GM12801 (cell line): ENCODE data around the gene YPEL2.

ENCODE experiments used
- TF ChIP-seq, protein P1 (sequence below): IDR thresholded peaks from one replicate; pipeline ENCODE4 v1.5.1; 2011; ENCODE audit warnings: control low read depth; ENCODE audit not compliant: insufficient read length; ENCODE audit errors: extremely low read depth

Gene YPEL2

GRCh38 chr17:59346341-59346740, 14.9 kb downstream of the YPEL2 start:
- TF ChIP-seq, protein P1, sequence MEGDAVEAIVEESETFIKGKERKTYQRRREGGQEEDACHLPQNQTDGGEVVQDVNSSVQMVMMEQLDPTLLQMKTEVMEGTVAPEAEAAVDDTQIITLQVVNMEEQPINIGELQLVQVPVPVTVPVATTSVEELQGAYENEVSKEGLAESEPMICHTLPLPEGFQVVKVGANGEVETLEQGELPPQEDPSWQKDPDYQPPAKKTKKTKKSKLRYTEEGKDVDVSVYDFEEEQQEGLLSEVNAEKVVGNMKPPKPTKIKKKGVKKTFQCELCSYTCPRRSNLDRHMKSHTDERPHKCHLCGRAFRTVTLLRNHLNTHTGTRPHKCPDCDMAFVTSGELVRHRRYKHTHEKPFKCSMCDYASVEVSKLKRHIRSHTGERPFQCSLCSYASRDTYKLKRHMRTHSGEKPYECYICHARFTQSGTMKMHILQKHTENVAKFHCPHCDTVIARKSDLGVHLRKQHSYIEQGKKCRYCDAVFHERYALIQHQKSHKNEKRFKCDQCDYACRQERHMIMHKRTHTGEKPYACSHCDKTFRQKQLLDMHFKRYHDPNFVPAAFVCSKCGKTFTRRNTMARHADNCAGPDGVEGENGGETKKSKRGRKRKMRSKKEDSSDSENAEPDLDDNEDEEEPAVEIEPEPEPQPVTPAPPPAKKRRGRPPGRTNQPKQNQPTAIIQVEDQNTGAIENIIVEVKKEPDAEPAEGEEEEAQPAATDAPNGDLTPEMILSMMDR, result no peak

DNA sequence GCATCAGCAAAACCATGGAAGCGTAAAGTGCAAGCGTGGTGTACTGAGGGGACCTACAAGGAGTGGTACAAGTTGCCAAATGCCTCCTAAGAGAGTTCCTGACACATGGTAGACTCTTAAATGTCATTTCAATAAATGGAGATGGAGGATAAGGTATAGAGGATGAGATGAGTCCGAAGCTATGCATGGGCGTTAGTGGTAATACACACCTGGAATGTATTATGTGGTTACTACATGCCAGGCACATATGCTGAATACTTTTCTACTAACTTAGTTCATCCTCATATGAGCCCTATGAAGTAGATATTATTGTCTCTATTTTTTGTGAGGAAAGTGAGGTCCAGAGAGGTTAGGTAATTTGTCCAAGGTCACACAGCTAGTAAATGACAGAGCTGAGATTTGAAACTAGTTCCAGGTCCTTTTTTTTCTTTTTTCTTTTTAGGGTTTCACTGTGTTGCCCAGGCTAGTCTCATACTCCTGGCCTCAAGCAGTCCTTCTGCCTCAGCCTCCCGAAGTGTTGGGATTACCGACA, 15.5 kb downstream of the YPEL2 start:
- TF ChIP-seq, protein P1, result no peak

GRCh38 chr17:59347975-59348391, 16.5 kb downstream of the YPEL2 start:
- TF ChIP-seq, protein P1, result no peak

DNA sequence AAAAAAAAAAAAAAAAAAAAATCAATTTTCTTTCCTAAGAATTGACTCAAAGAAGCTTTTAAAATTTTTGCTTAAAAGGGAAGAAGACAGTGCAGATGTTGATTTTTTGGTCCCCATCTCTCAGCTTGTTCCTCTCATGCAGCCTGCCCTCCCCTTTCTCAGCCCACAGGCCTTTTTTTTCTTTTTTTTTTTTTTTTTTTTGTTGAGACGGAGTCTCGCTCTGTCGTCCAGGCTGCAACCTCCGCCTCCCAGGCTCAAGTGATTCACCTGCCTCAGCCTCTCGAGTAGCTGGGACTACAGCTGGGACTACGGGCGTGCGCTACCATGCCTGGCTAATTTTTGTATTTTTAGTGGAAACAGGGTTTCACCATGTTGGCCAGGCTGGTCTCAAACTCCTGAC, 17.7 kb downstream of the YPEL2 start:
- TF ChIP-seq, protein P1, result no peak

DNA sequence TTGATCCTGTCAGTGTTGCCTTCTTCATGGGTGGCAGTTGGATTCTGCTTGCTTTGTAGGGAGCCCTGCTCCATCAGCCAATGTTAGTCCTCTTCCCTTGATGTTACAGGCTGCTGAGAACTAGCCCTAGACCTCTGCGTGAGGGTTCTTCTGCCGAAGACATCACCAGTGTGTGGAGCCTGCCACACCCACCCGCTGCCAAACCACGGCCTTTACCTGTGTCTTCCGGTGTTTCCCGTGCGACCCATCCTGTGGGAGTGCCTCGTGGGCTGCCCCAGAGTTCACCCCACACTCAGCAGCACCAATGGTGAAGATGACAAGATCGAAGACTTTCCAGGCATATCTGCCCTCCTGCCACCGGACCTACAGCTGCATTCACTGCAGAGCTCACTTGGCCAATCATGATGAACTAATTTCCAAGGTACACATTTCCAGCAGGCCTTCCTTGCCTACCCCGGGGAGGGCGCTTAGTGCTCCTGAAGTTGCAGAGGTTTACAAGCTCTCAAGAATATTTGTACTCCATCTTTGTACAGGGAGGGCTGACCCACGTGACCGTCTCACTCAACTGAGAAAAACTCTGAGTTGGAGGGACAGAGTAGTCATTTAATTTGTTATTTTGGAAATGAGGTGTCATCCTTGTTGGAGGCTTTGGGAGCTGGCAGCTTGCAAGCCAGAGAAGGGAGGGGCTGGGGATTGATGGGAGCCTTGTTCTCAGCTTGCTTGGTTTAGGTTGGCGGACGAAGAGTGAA, 21.8 kb downstream of the YPEL2 start:
- TF ChIP-seq, protein P1, result no peak

GRCh38 chr17:59353936-59354755, 22.7 kb downstream of the YPEL2 start:
- TF ChIP-seq, protein P1, result no peak

GRCh38 chr17:59355030-59355701, 23.7 kb downstream of the YPEL2 start:
- TF ChIP-seq, protein P1, result no peak
